Thymus (tissue), 11 donors: ENCODE measurements around the gene SEPTIN10. TPM values are rescaled to one million over a fixed set of nuclear protein-coding genes. Genes with fewer than 3 reads are reported as not detected.

Source experiments
- DNase-seq, 9 donors: peaks; one replicate each; pipeline ENCODE4 v3.0.0-alpha.2; 2013; ENCODE audit warnings: low spot score in 9 of 9, low read depth in 6 of 9, missing footprints in 1 of 9
- H3K27ac ChIP-seq, 2 donors: one replicate each; pipeline ENCODE4 v1.5.1; 2013; ENCODE audit warnings: control low read depth in 1 of 2, low read depth in 1 of 2, low read length in 1 of 2, mild to moderate bottlenecking in 1 of 2, moderate library complexity in 1 of 2
- H3K27me3 ChIP-seq, 2 donors: one replicate each; pipeline ENCODE4 v1.5.1; 2013; ENCODE audit warnings: low read length in 1 of 2; ENCODE audit not compliant: control insufficient read depth in 2 of 2, insufficient read depth in 1 of 2
- H3K36me3 ChIP-seq, 2 donors: one replicate each; pipeline ENCODE4 v1.5.1; 2013; ENCODE audit warnings: low read length in 1 of 2, mild to moderate bottlenecking in 1 of 2, moderate library complexity in 1 of 2; ENCODE audit not compliant: control insufficient read depth in 2 of 2, insufficient read depth in 2 of 2
- H3K4me1 ChIP-seq, 2 donors: one replicate each; pipeline ENCODE4 v1.5.1; 2013; ENCODE audit warnings: low read length in 2 of 2; ENCODE audit not compliant: control insufficient read depth in 2 of 2, insufficient read depth in 2 of 2
- H3K4me3 ChIP-seq, 2 donors: one replicate each; pipeline ENCODE4 v1.5.1; 2013; ENCODE audit warnings: low read length in 2 of 2, control low read depth in 1 of 2, mild to moderate bottlenecking in 1 of 2
- H3K9me3 ChIP-seq, 2 donors: one replicate each; pipeline ENCODE4 v1.5.1; 2013; ENCODE audit warnings: low read length in 1 of 2, mild to moderate bottlenecking in 1 of 2; ENCODE audit not compliant: control insufficient read depth in 2 of 2, insufficient read depth in 1 of 2
- WGBS: extraction: QIAGEN DNeasy Blood & Tissue Kit; methylation state at CpG from one replicate; pipeline ENCODE4 v1.1.7; 2013; 5-methylcytosine and 5-hydroxymethylcytosine counted together
- polyA plus RNA-seq: library from polyadenylated mRNA; stranded (reverse); fragments of 200-250 nt; gene quantifications from one replicate; pipeline ENCODE4 v1.2.3, GENCODE V29; 2013
- total RNA-seq: library from RNA; stranded (reverse); fragments of 120-200 nt; gene quantifications from one replicate; pipeline ENCODE4 v1.2.4, GENCODE V29; 2013
- donor health status: healthy.

Gene SEPTIN10
- total and polyA plus RNA-seq, 2 donors: 27.3 to 42.4 TPM

- Histone ChIP-seq H3K27me3 (peaks cover 0 to 7% of the 10 kb centered on the region in 2 donors), H3K36me3 (no peaks in the 10 kb centered on the region), H3K9me3 (no peaks in the 10 kb centered on the region), H3K4me1 (no peaks in the 10 kb centered on the region), H3K4me3 (no peak overlapping the region), H3K27ac (no peak overlapping the region)
- 83% methylated on average over 6 of the region's 6 CpGs for WGBS
- DNase-seq: no peak
Observed at GRCh38 chr2:109530712-109531111, 83.1 kb downstream of the SEPTIN10 start.

GRCh38 chr2:109529532-109530449 is 84.0 kb downstream of the SEPTIN10 start:
- Histone ChIP-seq H3K27ac (no peak overlapping the region), H3K27me3 (peaks cover 0 to 7% of the 10 kb centered on the region in 2 donors), H3K9me3 (no peaks in the 10 kb centered on the region), H3K4me1 (no peaks in the 10 kb centered on the region), H3K4me3 (no peak overlapping the region), H3K36me3 (no peaks in the 10 kb centered on the region)
- WGBS: 93% methylated on average over 16 of the region's 16 CpGs
- no peak for DNase-seq

GRCh38 chr2:109528811-109529501 is 84.8 kb downstream of the SEPTIN10 start:
- 93% methylated on average over 21 of the region's 21 CpGs for WGBS
- Histone ChIP-seq H3K9me3 (no peaks in the 10 kb centered on the region), H3K4me1 (no peaks in the 10 kb centered on the region), H3K4me3 (no peak overlapping the region), H3K36me3 (no peaks in the 10 kb centered on the region), H3K27ac (no peak overlapping the region), H3K27me3 (peaks cover 0 to 7% of the 10 kb centered on the region in 2 donors)
- DNase-seq: no peak

GRCh38 chr2:109527846-109528705 is 85.7 kb downstream of the SEPTIN10 start:
- Histone ChIP-seq H3K36me3 (no peaks in the 10 kb centered on the region), H3K4me3 (no peak overlapping the region), H3K27ac (no peak overlapping the region), H3K9me3 (no peaks in the 10 kb centered on the region), H3K4me1 (no peaks in the 10 kb centered on the region), H3K27me3 (peaks cover 0 to 7% of the 10 kb centered on the region in 2 donors)
- no peak for DNase-seq
- WGBS: 93% methylated on average over 16 of the region's 16 CpGs

- H3K36me3 ChIP-seq: no peaks in the 10 kb centered on the region
- no peaks in the 10 kb centered on the region for H3K4me1 ChIP-seq
- DNase-seq: no peak
- peaks cover 0 to 7% of the 10 kb centered on the region in 2 donors for H3K27me3 ChIP-seq
- no peak overlapping the region for H3K4me3 ChIP-seq
- WGBS: 95% methylated on average over 6 of the region's 6 CpGs
- no peaks in the 10 kb centered on the region for H3K9me3 ChIP-seq
- no peak overlapping the region for H3K27ac ChIP-seq
Observed at GRCh38 chr2:109527079-109527478, 86.7 kb downstream of the SEPTIN10 start.

- WGBS: 94% methylated on average over 11 of the region's 11 CpGs
- Histone ChIP-seq H3K9me3 (no peaks in the 10 kb centered on the region), H3K27me3 (peaks cover 0 to 4% of the 10 kb centered on the region in 2 donors), H3K27ac (no peak overlapping the region), H3K4me3 (no peak overlapping the region), H3K36me3 (no peaks in the 10 kb centered on the region), H3K4me1 (no peaks in the 10 kb centered on the region)
- DNase-seq: no peak
Observed at GRCh38 chr2:109526442-109526970, 87.3 kb downstream of the SEPTIN10 start.

GRCh38 chr2:109525836-109526235 is 87.9 kb downstream of the SEPTIN10 start:
- Histone ChIP-seq H3K27me3 (peaks cover 0 to 2% of the 10 kb centered on the region in 2 donors), H3K4me1 (no peaks in the 10 kb centered on the region), H3K4me3 (no peak overlapping the region), H3K27ac (no peak overlapping the region), H3K9me3 (no peaks in the 10 kb centered on the region), H3K36me3 (no peaks in the 10 kb centered on the region)
- no peak for DNase-seq
- 64% methylated on average over 4 of the region's 4 CpGs for WGBS

- no peaks in the 10 kb centered on the region for H3K36me3 ChIP-seq
- DNase-seq: no peak
- no peak overlapping the region for H3K27ac ChIP-seq
- H3K4me3 ChIP-seq: no peak overlapping the region
- no peaks in the 10 kb centered on the region for H3K4me1 ChIP-seq
- WGBS: 95% methylated on average over 13 of the region's 13 CpGs
- H3K27me3 ChIP-seq: no peaks in the 10 kb centered on the region
- no peaks in the 10 kb centered on the region for H3K9me3 ChIP-seq
Observed at GRCh38 chr2:109523536-109524361, 90.0 kb downstream of the SEPTIN10 start.
